Measurements from ENCODE around the gene MEF2D. TPM values are rescaled to one million over a fixed set of nuclear protein-coding genes. Genes with fewer than 3 reads are reported as not detected.
A peak's percentile ranks its signal among the peaks of the same experiment; 100 is the strongest.

MEF2D gene
- total RNA-seq, 1 experiment from 2014 or later: 18.7 TPM

- Histone ChIP-seq H3T11ph (ENCODE audit: low read length) (no peak overlapping the region), H3K27ac (ENCODE audit: insufficient read length, low read depth, low read length) (peak overlapping the region; percentile 50), H2BK120ac (ENCODE audit: low read depth, low read length, poor library complexity, severe bottlenecking) (no peak overlapping the region), H3K23ac (ENCODE audit: insufficient read length, low read depth, low read length) (no peak overlapping the region), H2BK5ac (ENCODE audit: insufficient read length, low read length) (no peak overlapping the region), H2BK20ac (ENCODE audit: low read depth, low read length, poor library complexity, severe bottlenecking) (no peak overlapping the region), H2BK15ac (ENCODE audit: low read depth, low read length) (no peak overlapping the region), H3K79me2 (ENCODE audit: insufficient read depth, low read length) (no peaks in the 10 kb centered on the region; the same call in 1 of the 2 replicates), H3K4ac (ENCODE audit: low read depth, low read length) (peak overlapping the region; percentile 25; the same call in 1 of the 2 replicates), H3K27me3 (ENCODE audit: insufficient read depth, low read length) (no peaks in the 10 kb centered on the region), H4K91ac (ENCODE audit: insufficient read length, low read depth, low read length) (peak overlapping the region; percentile 57), H3K9me3 (ENCODE audit: control insufficient read depth, low read depth, low read length) (no peaks in the 10 kb centered on the region), H3K4me2 (ENCODE audit: insufficient read depth, insufficient read length, low read length) (no peak overlapping the region), H3K4me1 (ENCODE audit: insufficient read depth, low read length) (peaks cover 17% of the 10 kb centered on the region), H3K14ac (ENCODE audit: insufficient read depth, low read length) (no peak overlapping the region), H2AK5ac (ENCODE audit: insufficient read length, low read length) (no peak overlapping the region), H2AFZ (ENCODE audit: low read length) (no peak overlapping the region), H3K9ac (ENCODE audit: extremely low read depth, insufficient read length, low read length) (no peak overlapping the region), H4K5ac (ENCODE audit: insufficient read length, low read depth, low read length) (no peak overlapping the region), H3K79me1 (ENCODE audit: insufficient read depth, low read depth, low read length, poor library complexity, severe bottlenecking) (no peaks in the 10 kb centered on the region), H4K8ac (replicated peaks; ENCODE audit: insufficient read length, low read depth, low read length) (no peak overlapping the region), H3K18ac (ENCODE audit: insufficient read length, low read depth, low read length) (peak overlapping the region; percentile 75), H4K20me1 (ENCODE audit: control insufficient read depth, insufficient read depth, insufficient read length) (no peaks in the 10 kb centered on the region), H2BK12ac (ENCODE audit: insufficient read length, low read depth, low read length) (no peak overlapping the region), H3K56ac (ENCODE audit: insufficient read length, low read depth, low read length) (no peak overlapping the region), H3K23me2 (ENCODE audit: insufficient read length, low read depth, low read length, poor library complexity, severe bottlenecking) (peaks cover 13% of the 10 kb centered on the region)
- TF ChIP-seq, protein P1, sequence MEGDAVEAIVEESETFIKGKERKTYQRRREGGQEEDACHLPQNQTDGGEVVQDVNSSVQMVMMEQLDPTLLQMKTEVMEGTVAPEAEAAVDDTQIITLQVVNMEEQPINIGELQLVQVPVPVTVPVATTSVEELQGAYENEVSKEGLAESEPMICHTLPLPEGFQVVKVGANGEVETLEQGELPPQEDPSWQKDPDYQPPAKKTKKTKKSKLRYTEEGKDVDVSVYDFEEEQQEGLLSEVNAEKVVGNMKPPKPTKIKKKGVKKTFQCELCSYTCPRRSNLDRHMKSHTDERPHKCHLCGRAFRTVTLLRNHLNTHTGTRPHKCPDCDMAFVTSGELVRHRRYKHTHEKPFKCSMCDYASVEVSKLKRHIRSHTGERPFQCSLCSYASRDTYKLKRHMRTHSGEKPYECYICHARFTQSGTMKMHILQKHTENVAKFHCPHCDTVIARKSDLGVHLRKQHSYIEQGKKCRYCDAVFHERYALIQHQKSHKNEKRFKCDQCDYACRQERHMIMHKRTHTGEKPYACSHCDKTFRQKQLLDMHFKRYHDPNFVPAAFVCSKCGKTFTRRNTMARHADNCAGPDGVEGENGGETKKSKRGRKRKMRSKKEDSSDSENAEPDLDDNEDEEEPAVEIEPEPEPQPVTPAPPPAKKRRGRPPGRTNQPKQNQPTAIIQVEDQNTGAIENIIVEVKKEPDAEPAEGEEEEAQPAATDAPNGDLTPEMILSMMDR (conservative IDR thresholded peaks at IDR 0.05): no peak
- H3K9me3 Mint-ChIP-seq: no peaks in the 10 kb centered on the region
- no peaks in the 10 kb centered on the region for H3K36me3 Mint-ChIP-seq (ENCODE audit: insufficient read depth in 1 of 3, low read depth in 3 of 3)
- H3K27me3 Mint-ChIP-seq (ENCODE audit: low read depth): no peaks in the 10 kb centered on the region; the same call in 1 of the 2 replicates
- peak overlapping the region; percentile 87 to 96 (median 92); a peak in 6 of 7 replicates for H3K27ac Mint-ChIP-seq
- no peak overlapping the region; a peak in 2 of 5 replicates for H3K4me3 Mint-ChIP-seq
- WGBS (ENCODE audit: extremely low coverage, insufficient read length, low lambda C conversion rate): no CpG with 5 or more reads among the region's 5 CpGs
- H3K4me1 Mint-ChIP-seq: peaks cover 48 to 58% of the 10 kb centered on the region in 2 experiments
- DNase-seq: no peak
Measured at GRCh38 chr1:156503698-156504437, 3.3 kb upstream of the MEF2D start.
